GM19025 (cell line): ENCODE results near the gene TOPBP1.
"Not testable (repeated sequence)": the region's sequence is repeated elsewhere in the genome, so short reads cannot be mapped to it uniquely, and the experiment has no call there.

Experiments used
- ATAC-seq: cut with Tn5 transposase; IDR thresholded peaks from one replicate; pipeline ENCODE4 v1.9.1; 2021; ENCODE audit warnings: mild to moderate bottlenecking, low read depth, moderate library complexity; ENCODE audit not compliant: unreplicated experiment

TOPBP1 gene

GRCh38 chr3:133675631-133676335, 14.0 kb upstream of the TOPBP1 start:
- no peak for ATAC-seq

DNA sequence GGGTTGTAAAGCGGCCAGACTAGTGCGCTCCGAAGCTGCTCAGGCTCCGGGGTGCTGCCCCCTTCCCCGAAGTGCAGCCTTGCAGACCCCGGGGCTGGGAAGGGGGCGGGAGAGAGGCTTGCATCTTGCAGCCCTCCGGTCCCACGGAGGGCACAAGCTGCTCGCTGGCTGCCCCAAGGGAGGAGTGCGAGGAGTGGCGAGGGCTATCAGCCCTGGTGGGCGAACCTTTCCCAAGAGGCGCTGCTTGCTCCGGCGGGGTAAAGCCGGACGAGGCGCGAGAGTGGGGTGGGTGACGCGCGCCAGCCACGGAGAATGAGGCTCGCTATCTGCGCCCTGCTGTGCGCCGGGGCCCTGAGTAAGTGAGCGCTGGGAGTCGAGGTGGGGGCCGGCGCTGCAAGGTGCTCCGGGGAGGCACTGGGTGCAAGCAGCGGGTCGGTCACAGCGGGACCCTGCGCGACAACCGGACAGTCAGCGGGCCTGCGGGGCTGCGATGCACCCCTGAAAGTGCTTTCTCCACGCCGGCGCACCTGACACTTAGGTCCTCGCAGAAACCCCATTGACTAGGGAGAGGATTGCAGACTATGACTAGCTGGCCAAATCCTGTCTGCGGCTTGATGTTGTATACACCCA, 12.7 kb upstream of the TOPBP1 start:
- no peak for ATAC-seq

DNA sequence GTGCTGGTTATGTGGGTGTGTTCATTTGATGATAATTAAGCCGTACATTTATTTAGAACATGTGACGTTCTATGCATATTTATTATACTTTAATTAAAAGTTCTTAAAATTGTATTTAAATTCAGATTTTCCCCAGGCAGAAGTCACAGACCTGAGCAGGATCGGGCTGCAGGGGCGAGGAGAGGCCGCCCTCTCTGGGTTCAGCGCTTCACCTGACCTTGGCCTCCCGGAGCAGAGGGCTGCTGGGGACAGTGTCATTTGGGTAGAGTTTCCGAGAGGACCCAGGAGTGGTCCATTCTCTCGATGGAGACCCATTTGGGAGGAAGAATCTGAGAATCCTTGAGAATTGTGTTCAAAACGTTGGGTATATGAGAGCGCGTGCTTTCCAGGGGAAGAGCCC, 12.0 kb upstream of the TOPBP1 start:
- no peak for ATAC-seq

DNA sequence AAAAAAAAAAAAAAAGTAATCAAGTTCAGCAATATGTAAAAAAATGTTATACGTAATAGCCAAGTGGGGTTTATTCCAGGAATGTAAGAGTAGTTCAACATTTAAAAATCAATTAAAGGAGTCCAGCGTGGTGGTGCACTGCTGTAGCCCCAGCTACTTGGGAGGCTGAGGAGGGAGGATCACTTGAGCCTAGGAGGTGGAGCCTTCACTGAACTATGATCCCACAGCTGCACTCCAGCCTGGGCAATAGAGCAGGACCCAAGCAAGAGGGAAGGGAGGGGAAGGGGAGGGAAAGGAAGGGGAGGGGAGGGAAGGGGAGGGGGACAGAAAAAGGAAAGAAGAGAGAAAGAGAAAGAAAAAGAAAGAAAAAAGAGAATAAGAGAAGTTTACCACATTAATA, 10.7 kb upstream of the TOPBP1 start:
- ATAC-seq, result no peak

- no peak for ATAC-seq
These were observed 8.8 kb upstream of the TOPBP1 start for GRCh38 chr3:133670525-133670995.

DNA sequence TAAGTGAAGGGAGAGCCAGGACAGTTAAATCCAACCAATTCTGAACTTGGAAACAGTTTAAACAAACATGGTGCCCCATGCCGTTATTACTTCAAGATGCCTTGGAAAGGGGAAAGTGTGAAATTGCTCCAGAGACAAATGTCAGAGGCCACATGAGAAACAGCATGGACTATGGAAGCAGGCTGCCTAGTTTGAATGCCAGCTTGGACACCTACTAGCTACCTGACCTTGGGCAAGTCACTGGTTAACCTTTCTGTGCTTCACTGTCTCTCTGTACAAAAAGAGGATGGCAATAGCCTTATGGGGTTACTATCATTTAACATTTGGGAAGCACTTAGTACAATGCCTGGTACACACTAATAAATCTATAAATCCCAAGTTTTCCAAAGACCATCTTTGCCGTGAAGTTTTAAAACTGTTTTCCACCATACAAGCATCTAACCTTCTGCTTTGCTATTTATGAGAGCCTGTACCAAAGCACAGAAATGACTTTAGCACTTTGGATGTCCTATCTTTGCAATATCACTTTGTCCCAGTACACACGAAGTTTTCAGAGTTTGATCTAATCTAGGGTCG, 8.3 kb upstream of the TOPBP1 start:
- no peak for ATAC-seq

DNA sequence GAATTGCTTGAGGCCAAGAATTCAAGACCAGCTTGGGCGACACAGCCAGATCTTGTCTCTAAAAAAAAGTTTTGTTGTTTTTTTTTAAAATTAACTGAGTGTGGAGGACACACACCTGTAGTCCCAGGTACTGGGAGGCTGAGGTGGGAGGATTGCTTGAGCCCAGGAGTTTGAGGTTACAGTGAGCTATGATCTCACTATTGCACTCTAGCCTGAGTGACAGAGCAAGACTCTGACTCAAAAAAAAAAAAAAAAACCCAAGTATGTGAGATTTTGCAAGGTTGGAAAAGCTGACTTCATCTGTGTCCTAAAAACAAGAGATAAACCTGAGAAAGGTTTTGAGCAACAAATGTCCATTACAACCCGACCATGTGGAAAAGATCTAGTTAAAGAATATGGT, 5.4 kb upstream of the TOPBP1 start:
- ATAC-seq, result no peak

DNA sequence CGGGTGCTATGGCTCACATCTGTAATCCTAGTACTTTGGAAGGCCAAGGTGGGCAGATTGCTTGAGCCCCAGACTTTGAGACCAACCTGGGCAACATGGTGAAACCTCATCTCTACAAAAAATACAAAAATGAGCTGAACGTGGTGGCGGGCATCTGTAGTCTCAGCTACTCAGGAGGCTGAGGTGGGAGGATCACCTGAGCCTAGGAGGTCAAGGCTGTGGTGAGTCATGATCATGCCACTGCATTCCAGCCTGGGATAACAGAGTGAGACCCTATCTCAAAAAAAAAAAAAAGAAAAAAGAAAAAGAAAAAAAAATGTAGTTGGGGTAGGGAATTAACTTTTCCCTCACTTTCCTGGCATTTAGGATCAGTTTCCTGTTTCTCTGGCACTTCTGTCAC, 3.4 kb upstream of the TOPBP1 start:
- not testable (repeated sequence) for ATAC-seq

DNA sequence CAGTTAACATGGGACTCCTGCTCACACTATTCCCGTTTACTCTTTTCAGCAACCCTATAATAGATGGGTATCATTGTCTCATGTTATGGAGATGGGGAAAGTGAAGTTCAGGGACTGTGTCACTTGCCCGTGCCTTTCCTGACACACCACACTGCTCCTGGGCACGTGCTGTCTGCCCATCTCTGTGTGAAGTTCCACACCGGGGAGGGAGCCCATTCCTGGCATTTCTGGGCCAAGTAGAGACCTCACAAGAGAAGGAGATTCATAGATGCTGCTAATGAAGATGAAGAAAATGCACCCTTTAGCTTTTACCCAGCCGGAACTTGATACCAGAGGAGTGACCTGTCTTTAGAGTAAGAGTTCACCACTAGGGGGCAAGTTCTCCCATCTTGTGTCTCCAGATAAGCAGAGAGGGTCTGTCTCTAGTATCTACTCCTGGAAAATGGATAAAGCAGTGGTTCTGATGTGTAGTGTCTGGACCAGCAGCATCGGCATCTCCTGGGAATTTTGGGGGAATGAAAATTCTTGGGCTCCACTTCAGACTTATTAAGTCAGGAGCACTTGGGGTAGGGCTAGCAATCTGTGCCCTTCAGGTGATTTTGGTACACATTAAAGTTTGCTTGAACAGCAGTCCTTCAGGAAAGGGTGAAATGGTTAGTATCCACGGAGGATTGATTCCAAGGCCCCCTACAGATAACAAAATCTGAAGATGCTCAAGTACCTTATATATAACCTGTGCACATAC, 2.0 kb upstream of the TOPBP1 start:
- ATAC-seq, result peak; percentile 38

GRCh38 chr3:133662278-133662651, 524 bp upstream of the TOPBP1 start:
- peak; percentile 18 for ATAC-seq

- ATAC-seq, result no peak
These were observed 1.9 kb downstream of the TOPBP1 start for GRCh38 chr3:133659806-133660205.

DNA sequence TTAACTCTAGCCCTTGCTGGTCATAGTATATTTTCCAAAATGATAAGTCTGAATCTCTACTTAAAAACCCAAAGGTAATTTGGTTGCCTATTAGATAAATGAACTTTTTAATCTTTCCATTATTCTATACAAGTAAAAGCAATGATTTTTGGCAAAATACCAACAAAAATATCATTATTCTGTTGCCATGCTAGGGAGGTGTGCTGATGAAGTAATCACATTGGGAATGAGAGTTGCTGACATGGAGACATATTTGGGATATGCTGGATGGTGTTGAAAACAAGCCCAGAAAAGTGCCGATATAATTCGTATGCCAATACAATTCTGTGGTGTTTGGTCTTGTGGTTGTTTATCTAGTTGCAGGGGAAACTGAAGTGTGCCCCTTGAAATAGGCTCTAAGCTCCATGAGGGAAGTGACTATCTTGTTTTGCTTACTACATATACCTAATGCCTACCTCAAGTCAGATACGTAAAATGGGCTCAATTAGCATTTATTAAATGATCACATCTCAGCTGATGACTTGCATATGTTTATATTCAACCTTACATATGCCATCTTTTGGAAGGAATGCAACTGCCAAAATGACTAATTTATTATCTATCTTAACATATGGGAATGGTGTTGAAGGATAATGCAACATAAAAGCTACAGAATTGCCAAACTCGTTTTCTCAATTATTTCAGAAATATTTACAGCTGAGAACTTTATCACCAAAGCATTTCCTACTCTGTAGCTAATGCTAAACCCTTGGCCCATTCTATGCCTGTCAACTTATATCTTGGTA, 5.8 kb downstream of the TOPBP1 start:
- ATAC-seq, result no peak

GRCh38 chr3:133649486-133650068, 12.2 kb downstream of the TOPBP1 start:
- no peak for ATAC-seq

DNA sequence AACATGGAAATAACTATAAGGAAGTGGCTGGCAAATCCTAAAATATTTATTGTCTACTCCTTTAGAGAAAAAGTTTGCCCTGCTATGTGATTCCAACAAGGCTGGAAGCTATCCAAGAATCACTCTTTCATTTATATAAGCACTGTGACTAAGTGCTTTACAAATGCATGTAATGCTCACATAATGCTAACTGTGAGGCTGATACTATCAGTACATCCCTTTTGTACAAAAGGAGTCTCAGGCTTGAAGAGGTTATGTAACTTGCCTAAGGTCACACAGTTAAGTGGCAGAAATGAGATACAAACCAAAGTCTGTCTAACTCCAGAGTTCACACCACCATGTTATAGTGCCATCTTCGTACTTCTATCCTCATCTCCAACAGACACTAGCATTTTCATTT, 17.0 kb downstream of the TOPBP1 start:
- ATAC-seq, result no peak

DNA sequence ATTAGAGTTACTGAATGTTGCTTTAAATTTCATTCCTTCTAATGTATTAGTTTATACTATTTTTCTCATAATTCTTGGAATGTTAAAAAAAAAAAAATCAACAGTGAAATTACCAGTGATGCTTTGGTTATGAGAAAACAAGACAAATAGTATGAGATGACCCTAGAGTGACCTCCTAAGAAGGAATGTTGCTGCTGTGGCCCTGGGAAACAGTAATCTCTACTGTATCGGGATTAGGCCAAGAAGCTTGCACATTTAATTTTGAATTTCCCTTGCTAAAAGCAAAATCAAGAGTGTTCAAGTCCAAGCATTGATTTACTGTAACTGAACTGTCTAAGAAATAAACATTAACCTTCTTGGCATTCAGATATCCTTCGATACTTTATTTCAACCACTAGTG, 18.1 kb downstream of the TOPBP1 start:
- no peak for ATAC-seq

DNA sequence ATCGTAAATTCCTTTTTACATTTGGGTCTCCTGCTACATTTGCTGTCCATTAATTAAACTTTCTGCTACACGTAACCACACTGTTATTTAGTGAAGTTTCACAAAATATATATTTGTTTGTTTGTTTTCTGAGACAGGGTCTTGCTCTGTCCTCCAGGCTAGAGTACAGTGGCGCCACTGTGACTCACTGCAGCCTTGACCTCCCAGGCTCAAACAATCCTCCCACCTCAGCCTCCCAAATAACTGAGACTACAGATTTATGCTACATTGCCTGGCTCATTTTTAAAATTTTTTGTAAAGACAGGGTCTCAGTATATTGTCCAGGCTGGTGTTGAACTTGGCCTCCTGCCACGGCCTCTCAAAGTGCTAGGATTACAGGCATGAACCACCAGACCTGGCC, 20.5 kb downstream of the TOPBP1 start:
- no peak for ATAC-seq

DNA sequence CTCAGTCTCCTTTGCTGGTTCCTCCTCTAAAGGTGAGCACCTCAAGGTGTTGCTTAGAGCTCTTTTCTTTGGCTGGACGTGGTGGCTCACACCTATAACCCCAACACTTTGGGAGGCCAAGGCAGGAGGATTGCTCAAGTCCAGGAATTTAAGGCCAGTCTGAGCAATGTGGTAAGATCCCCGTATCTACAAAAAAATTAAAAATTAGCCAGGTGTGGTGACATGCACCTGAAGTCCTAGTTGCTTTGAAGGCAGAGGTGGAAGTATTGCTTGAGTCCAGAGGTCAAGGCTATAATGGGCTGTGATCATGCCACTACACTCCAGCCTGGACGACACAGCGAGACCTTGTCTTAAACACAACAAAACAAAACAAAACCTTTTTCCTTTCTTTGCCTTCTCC, 28.3 kb downstream of the TOPBP1 start:
- no peak for ATAC-seq

DNA sequence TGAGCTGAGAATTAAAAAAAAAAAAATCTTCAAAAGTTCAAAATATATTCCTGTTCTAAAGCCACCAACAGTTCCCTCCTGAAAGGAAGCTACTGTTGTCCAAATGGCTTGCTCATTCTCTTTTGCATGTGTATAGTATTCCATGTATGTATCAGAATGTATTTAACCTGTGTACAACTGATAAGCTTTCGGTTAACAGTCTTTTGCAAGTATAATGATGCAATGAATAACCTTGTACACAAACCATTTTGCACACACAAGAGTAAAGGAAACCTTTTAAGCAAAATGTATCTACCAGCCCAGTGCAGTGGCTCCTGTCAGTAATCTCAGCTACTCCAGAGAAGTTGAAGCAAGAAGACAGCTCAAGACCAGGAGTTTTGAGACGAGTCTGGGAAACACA, 32.6 kb downstream of the TOPBP1 start:
- ATAC-seq, result no peak

DNA sequence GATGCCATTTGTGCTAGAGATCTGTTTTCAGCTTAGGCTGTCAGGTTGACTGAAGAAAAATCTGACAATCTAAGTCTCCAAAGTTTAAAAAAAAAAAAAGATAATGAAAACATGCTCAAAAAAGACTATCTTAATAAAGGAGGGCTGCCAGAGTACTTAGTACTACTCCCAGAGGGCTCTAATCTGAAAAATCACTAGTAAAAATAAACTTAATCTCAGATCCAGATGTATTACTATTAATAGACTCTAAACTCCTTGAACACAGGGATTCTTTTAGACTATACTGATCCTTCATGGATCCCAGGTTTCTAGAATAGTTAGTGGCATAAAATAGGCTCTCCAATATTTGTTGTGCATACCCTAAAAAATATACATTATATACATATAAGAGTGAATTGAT, 34.0 kb downstream of the TOPBP1 start:
- ATAC-seq, result no peak

- ATAC-seq, result peak; percentile 98
These were observed 41.5 kb downstream of the TOPBP1 start for GRCh38 chr3:133620066-133620784.
